SU-DHL-6 (cell line): Measurements from ENCODE around the gene HSPA5.

ENCODE experiments used
- EZH2phosphoT487 ChIP-seq: fragments of 200-600 bp; sonication (generic), shearing (Covaris generic); conservative IDR thresholded peaks from 2 replicates; pipeline ENCODE4 v1.6.1; 2018; ENCODE audit warnings: mild to moderate bottlenecking, antibody characterized with exemption, low read length, moderate library complexity, mixed read lengths
- TF ChIP-seq, protein P1 (sequence below): fragments of 200-600 bp; sonication (generic); IDR thresholded peaks from one replicate; pipeline ENCODE4 v1.5.1; 2017; ENCODE audit warnings: antibody characterized with exemption, mild to moderate bottlenecking, low read length, moderate library complexity; ENCODE audit not compliant: insufficient read depth, poor library complexity, severe bottlenecking

DNA sequence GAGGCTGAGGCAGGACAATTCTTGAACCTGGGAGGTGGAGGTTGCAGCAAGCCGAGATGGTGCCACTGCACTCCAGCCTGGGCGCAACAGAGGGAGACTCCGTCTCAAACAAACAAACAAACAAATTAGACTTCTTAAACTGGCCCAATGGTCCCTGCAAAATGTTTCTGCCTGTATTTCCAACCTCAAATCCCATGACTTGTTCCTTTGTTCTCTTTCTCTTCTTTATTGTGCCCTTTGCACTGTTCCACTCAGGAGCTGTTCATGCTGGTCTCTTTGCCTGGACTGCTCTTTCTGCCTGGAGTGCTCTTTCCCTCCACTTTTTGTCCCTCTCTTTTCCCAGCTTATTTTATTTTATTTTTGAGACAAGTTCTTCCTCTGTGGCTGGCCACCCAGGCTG lies 36.7 kb downstream of the HSPA5 start:
- TF ChIP-seq, protein P1, sequence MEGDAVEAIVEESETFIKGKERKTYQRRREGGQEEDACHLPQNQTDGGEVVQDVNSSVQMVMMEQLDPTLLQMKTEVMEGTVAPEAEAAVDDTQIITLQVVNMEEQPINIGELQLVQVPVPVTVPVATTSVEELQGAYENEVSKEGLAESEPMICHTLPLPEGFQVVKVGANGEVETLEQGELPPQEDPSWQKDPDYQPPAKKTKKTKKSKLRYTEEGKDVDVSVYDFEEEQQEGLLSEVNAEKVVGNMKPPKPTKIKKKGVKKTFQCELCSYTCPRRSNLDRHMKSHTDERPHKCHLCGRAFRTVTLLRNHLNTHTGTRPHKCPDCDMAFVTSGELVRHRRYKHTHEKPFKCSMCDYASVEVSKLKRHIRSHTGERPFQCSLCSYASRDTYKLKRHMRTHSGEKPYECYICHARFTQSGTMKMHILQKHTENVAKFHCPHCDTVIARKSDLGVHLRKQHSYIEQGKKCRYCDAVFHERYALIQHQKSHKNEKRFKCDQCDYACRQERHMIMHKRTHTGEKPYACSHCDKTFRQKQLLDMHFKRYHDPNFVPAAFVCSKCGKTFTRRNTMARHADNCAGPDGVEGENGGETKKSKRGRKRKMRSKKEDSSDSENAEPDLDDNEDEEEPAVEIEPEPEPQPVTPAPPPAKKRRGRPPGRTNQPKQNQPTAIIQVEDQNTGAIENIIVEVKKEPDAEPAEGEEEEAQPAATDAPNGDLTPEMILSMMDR: no peak
- TF ChIP-seq EZH2phosphoT487: no peak
